ENCODE data around the gene ILF3.

Gene ILF3

DNA sequence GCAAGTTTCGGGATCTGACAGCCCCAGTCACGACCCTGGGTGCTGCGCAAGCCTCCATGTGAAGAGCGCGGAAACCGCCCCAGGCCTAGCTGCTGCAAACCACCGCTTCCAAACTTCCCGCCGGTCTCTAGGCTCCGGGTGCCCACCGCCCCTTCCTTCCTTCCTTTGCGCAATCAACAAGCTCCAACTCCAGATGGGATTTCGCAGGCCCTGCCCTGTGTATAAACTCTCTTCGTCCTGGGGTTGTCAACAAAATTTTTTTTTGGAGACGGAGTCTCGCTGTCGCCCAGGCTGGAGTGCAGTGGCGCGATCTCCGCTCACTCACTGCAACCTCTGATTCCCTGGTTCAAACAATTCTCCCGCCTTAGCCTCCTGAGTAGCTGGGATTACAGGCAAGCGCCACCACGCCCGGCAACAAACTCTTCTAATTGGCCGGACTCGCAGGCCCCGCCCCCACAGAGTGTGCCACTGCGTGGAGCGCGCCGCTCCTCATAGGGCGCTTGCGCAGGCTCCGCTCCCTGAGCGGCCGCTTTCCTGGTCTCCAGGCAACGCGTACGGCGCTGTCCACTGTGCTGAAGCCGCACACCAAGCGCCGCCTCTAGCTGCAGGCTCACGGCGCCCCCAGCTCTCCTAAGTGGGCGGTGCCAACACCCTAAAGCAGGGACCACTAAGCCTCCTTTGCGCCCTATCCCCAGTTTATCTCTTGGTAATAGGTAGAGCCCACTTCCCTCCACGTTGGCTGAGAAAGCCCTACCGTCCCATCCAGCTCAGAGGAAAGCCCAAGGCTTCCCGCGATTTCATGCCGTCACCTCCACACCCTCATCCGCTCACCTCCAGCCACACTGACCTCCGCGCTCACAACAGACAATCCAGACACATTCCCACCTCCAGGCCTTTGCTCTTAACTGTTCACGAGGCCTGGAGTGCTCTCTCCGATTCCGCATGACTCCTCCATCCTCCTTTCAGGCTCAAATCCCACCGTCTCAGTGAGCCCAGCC lies 41.6 kb downstream of the ILF3 start:
- peak; percentile 67 to 77 for DNase-seq (ENCODE audit: low read depth in 2 of 2)

GRCh38 chr19:10699650-10700335 lies 45.6 kb downstream of the ILF3 start:
- DNase-seq (ENCODE audit: low read depth in 2 of 2): peak; percentile 39 to 52

GRCh38 chr19:10701955-10702525 lies 47.9 kb downstream of the ILF3 start:
- DNase-seq (ENCODE audit: low read depth in 2 of 2): no peak

DNA sequence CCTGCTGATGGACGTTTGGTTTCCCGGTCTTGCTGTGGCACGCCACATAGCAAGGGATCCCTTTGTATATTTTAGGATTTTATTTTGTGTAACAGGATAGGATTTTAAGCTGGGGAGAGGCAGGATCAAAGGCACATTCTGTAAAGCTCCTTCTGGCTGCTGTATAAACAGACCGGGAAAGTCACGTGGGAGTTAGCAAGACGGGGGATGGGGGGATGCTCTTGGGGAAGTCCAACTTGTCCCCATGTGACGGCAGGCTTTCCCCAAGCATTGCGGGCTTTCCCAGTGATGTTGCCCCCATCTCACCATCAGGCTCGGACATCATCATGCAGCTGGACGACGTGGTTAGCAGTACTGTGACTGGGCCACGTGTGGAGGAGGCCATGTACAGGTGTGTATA lies 52.8 kb downstream of the ILF3 start:
- DNase-seq (ENCODE audit: low read depth in 2 of 2): no peak

- DNase-seq (ENCODE audit: low read depth in 2 of 2): no peak
Measured at GRCh38 chr19:10707440-10707839, 53.3 kb downstream of the ILF3 start.

- no peak for DNase-seq (ENCODE audit: low read depth in 2 of 2)
Measured at GRCh38 chr19:10708291-10708690, 54.1 kb downstream of the ILF3 start.

DNA sequence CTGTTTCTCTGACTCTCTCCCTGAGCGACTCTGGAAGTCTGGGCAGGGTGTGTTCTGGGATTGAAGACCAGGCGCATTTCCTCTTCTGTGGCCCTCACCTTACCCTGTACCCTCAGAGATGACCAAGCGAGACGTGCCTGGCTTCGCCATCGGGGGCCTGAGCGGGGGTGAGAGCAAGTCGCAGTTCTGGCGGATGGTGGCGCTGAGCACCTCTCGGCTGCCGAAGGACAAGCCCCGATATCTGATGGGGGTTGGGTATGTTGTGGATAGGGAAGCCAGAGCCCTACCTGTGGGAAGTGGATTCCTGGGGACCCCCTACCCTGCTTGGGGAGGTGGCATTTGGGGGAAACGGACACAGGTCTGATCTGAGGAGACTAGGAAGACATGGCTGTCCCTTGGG lies 57.9 kb downstream of the ILF3 start:
- no peak for DNase-seq (ENCODE audit: low read depth in 2 of 2)

- DNase-seq (ENCODE audit: low read depth in 2 of 2): no peak
Measured at GRCh38 chr19:10712754-10713153, 58.6 kb downstream of the ILF3 start.

DNA sequence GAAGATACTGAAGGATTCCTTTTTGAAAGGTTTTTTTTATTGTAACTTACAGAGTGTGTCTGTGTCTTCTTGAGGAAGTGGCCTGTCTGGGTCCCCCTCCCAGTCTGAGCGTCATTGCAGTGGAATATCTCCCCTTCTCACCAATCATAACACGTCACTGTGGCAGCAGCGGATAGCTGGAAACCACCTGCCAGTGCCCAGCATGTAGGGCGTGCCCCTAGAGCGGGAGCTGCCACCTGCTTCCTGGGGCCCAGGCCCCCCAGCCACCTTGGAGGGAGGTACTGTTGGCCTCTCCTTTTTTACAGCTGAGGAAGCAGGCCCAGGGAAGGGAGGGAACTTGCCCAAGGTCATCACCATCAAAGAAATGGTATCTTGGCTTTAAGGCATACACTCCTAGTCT lies 59.2 kb downstream of the ILF3 start:
- DNase-seq (ENCODE audit: low read depth in 2 of 2): no peak

- no peak for DNase-seq (ENCODE audit: low read depth in 2 of 2)
Measured at GRCh38 chr19:10717054-10717355, 62.9 kb downstream of the ILF3 start.

GRCh38 chr19:10717356-10718204 lies 63.4 kb downstream of the ILF3 start, which contains the start of gene DNM2:
Gene DNM2 (plus strand): TSS chr19:10718079. CDS start chr19:10718243, 164 bp downstream.
- DNase-seq (ENCODE audit: low read depth in 2 of 2): peak; percentile 89 to 92

GRCh38 chr19:10718205-10719196 lies 64.4 kb downstream of the ILF3 start:
- DNase-seq (ENCODE audit: low read depth in 2 of 2): peak in 1 of 2 donors; percentile 27

DNA sequence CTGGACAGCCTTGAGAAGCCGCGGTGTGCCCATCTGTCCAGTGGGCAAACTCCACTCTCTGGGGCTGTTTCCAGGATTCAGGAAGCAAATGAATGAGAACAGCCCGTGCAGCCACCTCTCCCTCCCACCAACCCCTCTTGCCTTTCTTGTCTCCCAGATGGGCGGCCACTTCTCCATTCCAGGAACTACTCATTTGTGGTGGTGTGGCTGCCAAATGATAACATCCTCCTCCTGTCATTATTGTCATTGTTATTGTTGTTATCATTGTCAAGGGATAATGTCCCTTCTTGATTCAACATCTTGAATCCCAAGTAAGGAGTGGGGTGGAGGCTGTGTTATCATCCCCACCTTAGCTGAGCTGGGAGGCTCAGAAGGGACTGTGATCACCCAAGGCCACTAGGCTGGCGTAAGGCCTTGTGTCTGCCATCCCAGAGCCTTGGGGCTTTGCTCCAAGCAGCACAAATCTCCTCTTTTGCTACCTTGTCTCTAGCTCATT lies 65.4 kb downstream of the ILF3 start:
- no peak for DNase-seq (ENCODE audit: low read depth in 2 of 2)

- no peak for DNase-seq (ENCODE audit: low read depth in 2 of 2)
Measured at GRCh38 chr19:10720607-10721125, 66.5 kb downstream of the ILF3 start.

DNA sequence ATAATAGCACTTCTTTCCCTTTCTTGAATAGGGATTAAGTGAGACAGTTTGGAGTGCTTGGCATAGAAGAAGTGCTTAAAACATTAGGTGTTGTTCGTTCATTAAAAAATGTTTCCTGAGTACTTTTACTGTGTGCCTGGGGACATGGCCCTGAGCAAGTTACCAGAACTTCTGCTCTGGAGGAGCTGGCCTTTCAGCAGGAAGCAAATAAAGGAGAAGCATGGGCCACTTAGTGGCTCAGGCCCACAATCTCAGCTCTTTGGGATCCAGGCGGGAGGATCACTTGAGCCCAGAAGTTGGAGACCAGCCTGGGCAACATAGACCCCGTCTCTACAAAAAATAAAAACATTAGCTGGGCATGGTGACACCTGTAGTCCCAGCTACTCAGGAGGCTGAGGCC lies 69.4 kb downstream of the ILF3 start:
- no peak for DNase-seq (ENCODE audit: low read depth in 2 of 2)

GRCh38 chr19:10724573-10725071 lies 70.5 kb downstream of the ILF3 start:
- DNase-seq (ENCODE audit: low read depth in 2 of 2): no peak

- no peak for DNase-seq (ENCODE audit: low read depth in 2 of 2)
Measured at GRCh38 chr19:10725415-10725814, 71.3 kb downstream of the ILF3 start.

GRCh38 chr19:10726268-10726667 lies 72.1 kb downstream of the ILF3 start:
- DNase-seq (ENCODE audit: low read depth in 2 of 2): no peak

GRCh38 chr19:10727685-10728201 lies 73.6 kb downstream of the ILF3 start:
- DNase-seq (ENCODE audit: low read depth in 2 of 2): no peak

GRCh38 chr19:10729411-10729810 lies 75.3 kb downstream of the ILF3 start:
- DNase-seq (ENCODE audit: low read depth in 2 of 2): no peak
